GM12892 (cell line): Measurements from ENCODE around the gene ZNF529. TPM values are rescaled to one million over a fixed set of nuclear protein-coding genes. Genes with fewer than 3 reads are reported as not detected.
"Not testable (repeated sequence)": the region's sequence is repeated elsewhere in the genome, so short reads cannot be mapped to it uniquely, and the experiment has no call there.

ENCODE experiments used
- DNase-seq: peaks from one replicate; pipeline ENCODE4 v3.0.0; 2011; ENCODE audit not compliant: insufficient read length
- FAIRE-seq: peaks from 2 replicates; lab custom pipeline; 2011; peaks lifted over from hg19 to GRCh38; lab: Jason Lieb, UNC
- POLR2A ChIP-seq: IDR thresholded peaks from 2 replicates; pipeline ENCODE4 v1.6.1; 2011; ENCODE audit warnings: low read depth, low read length, control low read depth
- POLR2AphosphoS5 ChIP-seq: IDR thresholded peaks from 2 replicates; pipeline ENCODE4 v1.6.1; 2011; ENCODE audit warnings: low read depth, low read length, control low read depth
- TAF1 ChIP-seq: IDR thresholded peaks from 2 replicates; pipeline ENCODE4 v1.6.1; 2011; ENCODE audit warnings: low read depth, mild to moderate bottlenecking, control low read depth, low read length, borderline replicate concordance
- polyA plus RNA-seq: library from polyadenylated mRNA; unstranded; fragments of >200 nt; gene quantifications from one replicate; pipeline ENCODE4 v1.2.1, GENCODE V29; 2012; ENCODE audit warnings: missing spikeins, inconsistent platforms; ENCODE audit not compliant: missing spikeins

Gene ZNF529
- polyA plus RNA-seq = 10.5 TPM

- FAIRE-seq (peak; percentile 95), DNase-seq (peak; percentile 76)
- no peak; the same call in 1 of the 2 replicates for TF ChIP-seq TAF1
- TF ChIP-seq POLR2A = peak; percentile 88
- TF ChIP-seq POLR2AphosphoS5 = peak; percentile 85
These were observed at the start of gene ZNF529 for GRCh38 chr19:36573020-36573894. Gene ZNF529, minus strand, starts transcription at chr19:36573292. Its CDS starts 946 bp downstream, at chr19:36572346.

GRCh38 chr19:36605877-36606478 is 32.9 kb upstream of the ZNF529 start:
- no peak for FAIRE-seq
- no peak for TF ChIP-seq POLR2A
- TF ChIP-seq POLR2AphosphoS5 = no peak
- no peak for TF ChIP-seq TAF1
- DNase-seq = no peak

GRCh38 chr19:36605101-36605876 is 32.2 kb upstream of the ZNF529 start, which contains the start of gene ZNF382:
Gene ZNF382, plus strand, starts transcription at chr19:36605313. Its CDS starts 4,602 bp downstream, at chr19:36609915.
- peak; percentile 45; the same call in 1 of the 2 replicates for TF ChIP-seq POLR2A
- TF ChIP-seq TAF1 = 0 out of 2 replicates have a peak, but pooled peaks have one; percentile 22
- peak; percentile 59; the same call in 1 of the 2 replicates for TF ChIP-seq POLR2AphosphoS5
- FAIRE-seq = peak; percentile 69
- DNase-seq = peak; percentile 77

- TF ChIP-seq TAF1 (no peak), POLR2A (no peak), POLR2AphosphoS5 (no peak)
- FAIRE-seq (peak; percentile 86), DNase-seq (peak; percentile 55)
These were observed 31.6 kb upstream of the ZNF529 start for GRCh38 chr19:36604656-36605100.

- FAIRE-seq, DNase-seq: not testable (repeated sequence)
These were observed 29.6 kb upstream of the ZNF529 start for GRCh38 chr19:36602681-36603080.

GRCh38 chr19:36579255-36579654 is 6.2 kb upstream of the ZNF529 start:
- no peak for TF ChIP-seq TAF1
- TF ChIP-seq POLR2AphosphoS5 = no peak
- TF ChIP-seq POLR2A = no peak
- no peak for DNase-seq
- FAIRE-seq = no peak

- DNase-seq (no peak), FAIRE-seq (no peak)
- no peak for TF ChIP-seq POLR2A
- no peak for TF ChIP-seq POLR2AphosphoS5
- TF ChIP-seq TAF1 = no peak
These were observed 4.3 kb upstream of the ZNF529 start for GRCh38 chr19:36577271-36577996.

GRCh38 chr19:36574741-36575140 is 1.6 kb upstream of the ZNF529 start:
- FAIRE-seq (no peak), DNase-seq (no peak)
- TF ChIP-seq TAF1 (no peak), POLR2A (no peak), POLR2AphosphoS5 (no peak)

- FAIRE-seq (no peak), DNase-seq (no peak)
- no peak for TF ChIP-seq TAF1
- TF ChIP-seq POLR2A = no peak
- TF ChIP-seq POLR2AphosphoS5 = no peak
These were observed 1.0 kb upstream of the ZNF529 start for GRCh38 chr19:36573895-36574720.

- FAIRE-seq = no peak
- DNase-seq = no peak
- TF ChIP-seq POLR2AphosphoS5 (no peak), TAF1 (no peak), POLR2A (no peak)
These were observed 486 bp downstream of the ZNF529 start for GRCh38 chr19:36572593-36573019.
